ENCODE data around the gene CCDC6.

CCDC6 gene

GRCh38 chr10:59844436-59844835 is 61.9 kb downstream of the CCDC6 start:
- no peak for DNase-seq

- no peak for DNase-seq
Observed at GRCh38 chr10:59843748-59844147, 62.6 kb downstream of the CCDC6 start.

- peak; percentile 41 for DNase-seq
Observed at GRCh38 chr10:59839576-59839975, 66.8 kb downstream of the CCDC6 start.

DNA sequence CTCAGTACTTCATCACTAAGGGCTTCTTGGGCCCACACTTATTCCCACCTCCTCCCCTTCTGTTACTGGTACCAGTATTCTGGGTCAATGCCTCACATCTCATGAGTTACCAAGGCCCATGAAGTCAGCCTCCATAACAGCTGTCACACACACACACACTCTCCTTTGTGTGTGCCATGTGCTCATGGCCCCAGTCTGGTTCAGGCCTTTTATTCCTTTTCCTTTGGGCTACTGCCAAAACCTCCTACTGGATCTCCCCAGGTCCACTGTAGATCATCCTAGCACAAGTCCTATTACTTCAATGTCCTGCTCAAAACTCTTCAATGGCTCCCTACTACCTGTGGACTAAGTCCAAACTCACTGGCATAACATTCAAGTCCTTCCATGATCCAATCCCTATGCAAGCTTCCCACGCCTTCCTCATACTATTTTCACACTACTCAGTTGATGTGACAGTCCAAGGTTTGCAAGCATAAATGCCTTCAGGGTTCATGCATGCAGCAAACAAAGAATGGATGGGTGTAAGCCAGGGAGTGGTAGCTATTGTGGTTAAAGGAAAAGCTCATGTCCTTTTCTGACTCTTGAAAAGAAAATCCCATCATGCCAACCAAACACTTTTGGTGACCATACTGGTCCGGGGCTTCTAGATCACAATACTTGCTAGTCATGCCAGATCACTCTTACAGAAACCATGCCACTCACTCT is 68.1 kb downstream of the CCDC6 start:
- DNase-seq: no peak

DNA sequence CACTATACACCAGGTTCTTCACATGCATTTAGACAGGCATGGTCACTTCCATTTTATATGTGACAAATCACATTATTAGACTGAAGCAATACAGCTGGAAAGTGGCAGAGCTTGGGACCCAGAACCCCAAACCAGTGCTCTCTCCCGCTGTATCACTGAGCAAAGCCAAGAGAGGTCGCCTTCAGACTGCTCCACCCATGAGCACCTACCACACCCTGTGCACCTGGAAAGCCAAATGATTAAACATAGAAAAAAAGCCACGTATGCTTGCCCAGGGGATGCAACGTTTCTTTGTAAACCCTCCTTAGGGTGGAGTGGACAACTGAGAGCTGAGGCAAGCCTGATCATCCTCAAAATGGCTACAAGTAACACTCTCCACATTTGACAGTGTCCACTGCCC is 72.5 kb downstream of the CCDC6 start:
- no peak for DNase-seq

- no peak for DNase-seq
Observed at GRCh38 chr10:59832506-59832905, 73.8 kb downstream of the CCDC6 start.

DNA sequence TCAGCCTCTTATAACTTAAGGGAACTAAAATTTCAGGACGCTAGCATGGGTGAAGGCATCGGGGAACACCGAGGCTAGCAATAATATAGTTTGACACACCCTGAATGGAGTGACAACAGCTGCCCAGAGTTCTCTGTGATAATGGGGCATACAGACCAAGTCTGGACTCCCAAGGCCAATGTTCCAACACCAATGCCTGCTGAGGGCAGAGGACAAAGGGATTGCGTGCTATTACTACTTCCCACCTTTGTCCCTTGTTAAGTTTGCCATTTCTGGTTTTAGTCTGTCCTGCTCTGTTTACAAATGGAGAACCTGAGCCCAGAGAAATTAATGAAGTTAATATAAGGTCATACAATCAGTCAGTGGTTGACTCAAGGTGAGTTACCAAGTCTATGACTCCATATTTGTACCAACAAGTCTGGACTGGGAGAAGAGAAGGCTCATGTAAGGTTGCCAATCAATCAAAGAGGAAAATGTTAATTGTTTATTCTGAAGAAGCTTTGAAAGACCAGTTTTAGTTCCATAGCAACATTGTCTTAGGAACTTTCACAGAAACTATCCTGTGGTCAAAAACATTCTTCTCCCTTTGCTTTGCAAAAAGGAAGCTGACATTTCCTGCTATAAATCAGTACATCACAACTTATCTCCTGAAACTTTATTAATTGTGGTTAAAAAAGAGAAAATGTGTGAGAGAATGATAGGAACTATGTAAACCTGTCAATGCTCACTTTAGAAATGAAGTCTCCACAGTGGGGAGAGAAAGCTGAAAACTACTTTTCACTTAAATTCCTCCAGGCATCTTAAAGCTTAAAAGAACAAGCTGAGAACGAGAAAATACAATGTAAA is 74.5 kb downstream of the CCDC6 start:
- no peak for DNase-seq

GRCh38 chr10:59830601-59831259 is 75.6 kb downstream of the CCDC6 start:
- peak; percentile 50 for DNase-seq

DNA sequence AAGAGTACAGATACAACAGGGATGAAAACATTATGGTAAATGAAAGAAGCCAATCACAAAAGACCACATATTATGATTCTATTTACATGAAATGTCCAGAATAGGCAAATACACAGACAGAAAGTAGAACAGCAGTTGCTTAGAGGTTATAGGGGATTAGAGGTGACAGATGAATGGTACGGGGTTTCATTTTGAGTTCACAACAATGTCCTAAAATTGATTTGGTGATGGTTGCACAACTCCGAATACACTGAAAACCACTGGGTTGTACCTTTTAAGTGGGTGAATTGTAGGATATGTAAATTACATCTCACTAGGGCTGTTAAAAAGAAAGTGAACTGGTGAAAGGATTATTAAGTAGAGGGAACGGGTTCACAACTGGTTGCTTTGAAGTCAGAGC is 76.8 kb downstream of the CCDC6 start:
- no peak for DNase-seq

GRCh38 chr10:59829024-59829423 is 77.3 kb downstream of the CCDC6 start:
- no peak for DNase-seq

DNA sequence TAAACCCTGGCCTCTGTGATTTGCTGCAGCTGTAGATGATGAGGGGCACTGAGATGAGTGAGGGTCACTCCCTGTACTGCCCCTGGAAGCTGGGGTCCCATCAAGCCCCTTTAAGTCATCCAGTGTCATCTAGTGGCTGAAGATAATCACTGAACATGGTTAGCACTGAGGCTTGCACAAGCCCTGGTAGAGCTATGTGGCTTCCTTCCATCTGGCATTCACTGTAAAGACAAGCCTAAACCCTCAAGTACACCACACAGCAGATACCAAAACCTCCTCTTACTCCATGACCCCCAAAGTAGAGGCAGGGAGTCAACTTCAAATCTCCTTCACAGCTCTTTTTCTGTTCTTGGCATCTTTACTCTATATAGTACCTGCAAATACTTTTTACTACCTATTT is 80.4 kb downstream of the CCDC6 start:
- DNase-seq: no peak

DNA sequence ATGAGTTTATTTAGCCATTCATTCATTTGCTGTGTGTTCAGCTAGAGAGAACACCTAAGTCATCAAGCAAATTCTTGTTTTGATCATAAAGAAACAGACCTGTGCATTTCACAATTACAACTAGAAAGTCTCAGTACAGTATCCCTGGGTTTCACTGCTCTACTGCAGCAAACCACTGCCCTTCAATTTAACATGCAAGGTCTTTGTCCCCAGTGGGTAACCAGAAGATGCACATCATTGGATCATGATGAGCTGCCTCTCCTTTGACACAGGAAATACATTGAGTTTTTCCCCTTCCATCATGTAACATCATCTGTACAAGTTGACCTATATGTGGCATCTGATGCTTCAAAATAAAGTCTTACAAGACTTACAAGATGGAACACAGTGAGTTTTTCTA is 82.6 kb downstream of the CCDC6 start:
- DNase-seq: no peak

DNA sequence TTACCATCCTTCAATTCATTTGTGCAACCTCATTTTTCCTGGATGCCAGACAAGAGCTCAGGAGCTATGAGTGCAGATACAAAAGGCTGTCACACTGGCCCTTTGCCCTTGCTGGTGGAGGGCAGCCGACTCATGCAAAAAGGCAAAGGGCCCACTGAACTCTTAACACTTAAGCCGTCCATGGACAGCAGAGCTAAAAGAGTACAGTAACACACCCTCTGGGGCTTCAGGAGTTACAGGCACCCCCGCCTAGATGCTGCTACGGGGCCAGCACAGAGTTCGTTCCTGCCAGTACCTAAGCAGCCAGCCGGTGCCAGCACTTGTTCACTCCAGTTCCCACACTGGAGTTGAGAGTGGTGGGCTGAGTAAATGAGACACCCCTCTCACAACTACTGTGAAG is 83.2 kb downstream of the CCDC6 start:
- DNase-seq: no peak

DNA sequence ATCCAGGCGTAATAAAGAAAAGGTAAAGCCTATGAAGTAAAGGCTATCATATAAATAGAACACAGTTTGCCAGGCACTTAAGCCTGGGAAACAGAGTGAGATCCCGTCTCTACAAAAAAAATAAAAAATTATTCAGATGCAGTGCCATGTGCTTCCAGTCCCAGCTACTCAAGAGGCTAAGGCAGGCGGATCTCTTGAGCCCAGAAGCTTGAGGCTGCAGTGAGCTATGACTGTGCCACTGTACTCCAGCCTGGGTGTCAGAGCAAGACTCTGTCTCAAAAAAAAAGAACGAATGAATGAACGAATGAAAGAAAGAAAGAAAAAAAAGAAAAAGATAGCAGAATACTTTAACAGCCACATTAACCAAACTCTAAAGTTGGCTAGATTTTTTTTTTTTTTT is 85.9 kb downstream of the CCDC6 start:
- DNase-seq: no peak

GRCh38 chr10:59819683-59820082 is 86.7 kb downstream of the CCDC6 start:
- DNase-seq: no peak

- DNase-seq: no peak
Observed at GRCh38 chr10:59819265-59819664, 87.1 kb downstream of the CCDC6 start.

- DNase-seq: peak; percentile 4
Observed at GRCh38 chr10:59817773-59818172, 88.6 kb downstream of the CCDC6 start.

- no peak for DNase-seq
Observed at GRCh38 chr10:59814878-59815277, 91.5 kb downstream of the CCDC6 start.

DNA sequence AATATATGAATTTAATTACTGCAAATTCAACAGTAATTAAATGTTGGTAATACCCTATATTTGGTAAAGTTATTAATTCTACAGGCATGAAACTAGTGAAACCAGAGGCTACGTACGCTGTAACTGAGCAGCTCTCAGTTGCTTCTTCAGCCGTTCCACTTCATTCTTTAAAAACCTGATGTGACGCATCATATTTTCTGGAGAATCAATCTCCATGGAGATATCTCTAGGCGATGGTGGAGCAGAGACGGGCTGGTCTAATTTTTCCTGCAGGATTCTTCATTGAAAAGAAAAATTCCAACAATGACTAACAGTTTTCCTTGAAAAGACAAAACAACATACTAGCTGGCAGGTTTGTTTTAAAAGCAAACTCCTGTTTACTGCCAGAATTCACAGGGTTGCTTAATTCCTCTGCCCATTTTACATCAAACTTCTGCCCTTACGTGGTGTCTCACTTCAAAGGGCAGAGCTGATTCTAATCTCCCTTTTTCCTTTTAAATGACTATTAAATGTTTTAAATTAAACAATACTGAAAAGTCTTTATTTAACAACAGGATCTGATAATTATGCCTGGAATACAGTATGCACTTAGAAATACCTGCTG is 93.7 kb downstream of the CCDC6 start:
- DNase-seq: no peak

- DNase-seq: no peak
Observed at GRCh38 chr10:59809644-59809974, 96.7 kb downstream of the CCDC6 start.

DNA sequence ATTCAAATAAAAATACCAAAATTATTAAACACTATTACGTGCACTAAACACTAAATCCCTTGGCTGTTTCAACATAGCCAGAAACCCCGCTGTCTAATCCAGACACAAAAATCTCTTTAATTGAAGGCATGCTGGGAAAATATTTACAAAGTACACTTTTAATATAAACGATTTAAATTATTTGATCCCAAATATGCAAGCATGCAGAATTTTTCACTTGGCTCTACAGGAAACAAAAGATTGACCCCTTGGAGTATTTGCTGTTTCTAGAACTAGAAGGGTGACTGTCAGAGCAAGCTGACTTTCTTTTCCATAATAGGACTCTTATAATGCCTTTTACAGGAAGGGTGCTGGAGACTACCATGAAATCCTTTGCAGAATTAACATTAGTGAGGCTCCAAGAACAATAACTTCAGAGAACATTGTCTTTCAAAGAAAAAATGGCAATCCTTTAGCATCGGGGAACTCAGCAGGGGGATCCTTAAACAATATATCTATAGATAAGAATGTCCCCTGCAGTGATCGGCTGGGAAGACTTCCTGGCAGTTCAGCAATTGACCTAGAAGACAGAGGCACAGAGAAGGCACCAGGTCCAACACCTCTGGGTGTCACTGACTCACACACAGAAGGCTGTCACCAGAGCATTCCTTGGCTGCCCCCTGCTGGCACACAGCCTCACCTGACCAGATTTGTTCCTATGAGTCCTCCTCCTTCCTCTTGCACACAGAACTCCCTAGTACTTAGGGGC is 97.3 kb downstream of the CCDC6 start:
- DNase-seq: peak; percentile 60

DNA sequence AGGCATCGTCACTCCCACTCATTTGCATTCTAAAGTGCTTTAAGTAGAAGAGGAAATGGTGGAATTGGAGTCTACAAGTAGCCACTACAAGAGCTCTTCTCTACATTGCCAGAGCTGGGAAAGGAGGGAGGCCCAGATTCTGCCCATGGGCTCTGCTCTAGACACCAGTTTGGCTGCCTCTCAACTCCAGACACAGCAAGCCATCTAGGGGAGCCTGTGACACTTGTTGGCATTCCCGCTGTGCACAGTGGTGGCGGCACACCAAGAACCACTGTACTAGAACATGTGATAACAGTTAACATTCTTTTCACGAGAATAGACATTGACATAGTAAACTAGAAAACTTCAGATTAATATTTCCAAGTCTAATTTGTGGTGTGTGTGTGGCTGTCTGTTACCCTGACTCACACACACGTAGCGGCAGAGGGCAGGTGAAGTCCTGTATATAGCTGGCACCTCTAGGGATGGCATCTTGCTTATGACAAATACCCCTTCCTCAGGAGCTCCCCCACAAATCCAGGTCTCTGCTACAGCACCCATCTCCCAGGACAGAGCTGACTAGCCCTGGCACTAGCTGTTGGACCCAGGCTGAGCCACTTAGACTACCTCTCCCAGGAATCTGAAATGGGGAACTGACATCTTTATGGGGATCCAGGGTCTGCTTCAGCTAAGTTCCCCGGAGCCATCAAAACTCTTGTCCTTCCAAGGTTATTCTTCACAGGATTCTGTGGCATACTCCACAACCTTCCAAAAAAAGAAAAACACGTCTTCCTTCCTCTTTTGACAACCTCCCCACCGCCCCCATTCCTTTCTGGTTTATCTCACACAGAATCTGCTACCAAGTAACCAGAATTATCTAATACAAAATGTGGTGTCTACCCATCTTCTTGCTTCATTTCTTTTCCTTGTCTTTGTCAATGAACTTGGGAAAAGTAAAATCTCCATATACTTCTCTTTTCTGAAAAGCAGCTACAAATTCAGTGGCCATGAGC is 98.4 kb downstream of the CCDC6 start:
- no peak for DNase-seq
